ENCODE results near the gene SHANK3.

GRCh38 chr22:50711446-50712340, 39.1 kb downstream of the SHANK3 start:
- TF ChIP-seq CTCF (conservative IDR thresholded peaks at IDR 0.05): no peak
- TF ChIP-seq ZFX (IDR thresholded peaks at IDR 0.05): no peak
